Ascending aorta (tissue), 2 donors: Measurements from ENCODE around the gene LMNB1. TPM values are rescaled to one million over a fixed set of nuclear protein-coding genes. Genes with fewer than 3 reads are reported as not detected.
"Not testable (repeated sequence)": the region's sequence is repeated elsewhere in the genome, so short reads cannot be mapped to it uniquely, and the experiment has no call there.

Experiments
- DNase-seq, 2 donors: peaks; one replicate each; pipeline ENCODE4 v3.0.0-alpha.2; 2019; ENCODE audit warnings: low spot score in 2 of 2
- H3K27ac ChIP-seq, 2 donors: fragments of 200-600 bp; sonication (generic); one replicate each; pipeline ENCODE4 v1.5.1; 2016 to 2017; ENCODE audit warnings: mild to moderate bottlenecking in 1 of 2
- H3K27me3 ChIP-seq: fragments of 200-600 bp; sonication (generic); one replicate; pipeline ENCODE4 v1.5.1; 2017
- H3K36me3 ChIP-seq, 2 donors: fragments of 200-600 bp; sonication (generic); one replicate each; pipeline ENCODE4 v1.5.1; 2016
- H3K4me1 ChIP-seq, 2 donors: fragments of 200-600 bp; sonication (generic); one replicate each; pipeline ENCODE4 v1.5.1; 2016 to 2017; ENCODE audit warnings: mild to moderate bottlenecking in 1 of 2
- H3K4me3 ChIP-seq, 2 donors: fragments of 200-600 bp; sonication (generic); one replicate each; pipeline ENCODE4 v1.5.1; 2016 to 2017; ENCODE audit warnings: mild to moderate bottlenecking in 1 of 2
- H3K9me3 ChIP-seq, 2 donors: fragments of 200-600 bp; sonication (generic); one replicate each; pipeline ENCODE4 v1.5.1; 2016
- CTCF ChIP-seq, 3 experiments: fragments of 200-600 bp in 2 of 3; fragments of 450-650 bp in 1 of 3; sonication (generic) in 2 of 3; IDR thresholded peaks; one replicate each; pipeline ENCODE4 v1.5.1; 2016 to 2019; ENCODE audit warnings: antibody characterized with exemption in 3 of 3, mild to moderate bottlenecking in 1 of 3, moderate library complexity in 1 of 3
- intact Hi-C: fragments of 100-400 bp; cut with DNase I; formaldehyde crosslinking; loops from one replicate; pipeline ENCODE4 v1.15.1; 2023
- total RNA-seq: library from RNA; depleted of rRNA; stranded (reverse); fragments of >200 nt; gene quantifications from one replicate; pipeline ENCODE4 v1.1.0, GENCODE V29; 2016

Gene LMNB1
- total RNA-seq, 1 donor from 2014 or later, result 1.3 TPM

GRCh38 chr5:126753227-126753626 lies 23.7 kb upstream of the LMNB1 start:
- H3K27ac ChIP-seq, result no peak overlapping the region
- H3K9me3 ChIP-seq, result no peaks in the 10 kb centered on the region
- H3K27me3 ChIP-seq, result no peaks in the 10 kb centered on the region
- no peak for DNase-seq
- H3K4me3 ChIP-seq, result no peak overlapping the region
- no peaks in the 10 kb centered on the region for H3K4me1 ChIP-seq
- intact Hi-C loops, result no loop called here
- TF ChIP-seq CTCF (IDR thresholded peaks at IDR 0.05), result no peak
- H3K36me3 ChIP-seq, result no peaks in the 10 kb centered on the region

- intact Hi-C loops, result no loop called here
- Histone ChIP-seq H3K4me3 (no peak overlapping the region), H3K9me3 (no peaks in the 10 kb centered on the region), H3K27me3 (no peaks in the 10 kb centered on the region), H3K4me1 (no peaks in the 10 kb centered on the region), H3K27ac (no peak overlapping the region), H3K36me3 (no peaks in the 10 kb centered on the region)
- no peak for TF ChIP-seq CTCF (IDR thresholded peaks at IDR 0.05)
- DNase-seq, result no peak
These were observed 22.3 kb upstream of the LMNB1 start for GRCh38 chr5:126754609-126755008.

GRCh38 chr5:126755593-126755992 lies 21.3 kb upstream of the LMNB1 start:
- no peaks in the 10 kb centered on the region for H3K36me3 ChIP-seq
- no peaks in the 10 kb centered on the region for H3K9me3 ChIP-seq
- no peak overlapping the region for H3K4me3 ChIP-seq
- H3K27me3 ChIP-seq, result no peaks in the 10 kb centered on the region
- H3K27ac ChIP-seq, result no peak overlapping the region
- TF ChIP-seq CTCF (IDR thresholded peaks at IDR 0.05), result no peak
- intact Hi-C loops, result no loop called here
- DNase-seq, result no peak
- no peaks in the 10 kb centered on the region for H3K4me1 ChIP-seq

GRCh38 chr5:126757713-126758357 lies 19.1 kb upstream of the LMNB1 start:
- intact Hi-C loops, result no loop called here
- no peak overlapping the region for H3K27ac ChIP-seq
- H3K4me1 ChIP-seq, result no peaks in the 10 kb centered on the region
- H3K9me3 ChIP-seq, result no peaks in the 10 kb centered on the region
- TF ChIP-seq CTCF (IDR thresholded peaks at IDR 0.05), result no peak
- no peaks in the 10 kb centered on the region for H3K27me3 ChIP-seq
- no peaks in the 10 kb centered on the region for H3K36me3 ChIP-seq
- no peak overlapping the region for H3K4me3 ChIP-seq
- DNase-seq, result no peak

GRCh38 chr5:126763371-126763770 lies 13.6 kb upstream of the LMNB1 start:
- DNase-seq, result no peak
- intact Hi-C loops, result no loop called here
- Histone ChIP-seq H3K27me3 (no peaks in the 10 kb centered on the region), H3K4me3 (no peak overlapping the region), H3K4me1 (no peaks in the 10 kb centered on the region), H3K27ac (no peak overlapping the region), H3K9me3 (no peaks in the 10 kb centered on the region), H3K36me3 (no peaks in the 10 kb centered on the region)
- no peak for TF ChIP-seq CTCF (IDR thresholded peaks at IDR 0.05)

GRCh38 chr5:126769703-126770102 lies 7.2 kb upstream of the LMNB1 start:
- Histone ChIP-seq H3K36me3 (no peaks in the 10 kb centered on the region), H3K4me3 (no peak overlapping the region), H3K27me3 (no peaks in the 10 kb centered on the region), H3K9me3 (no peaks in the 10 kb centered on the region), H3K27ac (no peak overlapping the region), H3K4me1 (no peaks in the 10 kb centered on the region)
- no peak for TF ChIP-seq CTCF (IDR thresholded peaks at IDR 0.05)
- intact Hi-C loops, result no loop called here
- DNase-seq, result no peak

- intact Hi-C loops, H3K36me3 ChIP-seq, H3K4me3 ChIP-seq, H3K9me3 ChIP-seq, H3K27me3 ChIP-seq, H3K4me1 ChIP-seq, DNase-seq, H3K27ac ChIP-seq: not testable (repeated sequence)
These were observed 3.4 kb upstream of the LMNB1 start for GRCh38 chr5:126773536-126773935.

GRCh38 chr5:126774595-126774994 lies 2.3 kb upstream of the LMNB1 start:
- H3K9me3 ChIP-seq, H3K4me1 ChIP-seq, H3K27me3 ChIP-seq, DNase-seq, intact Hi-C loops, H3K36me3 ChIP-seq, H3K4me3 ChIP-seq, H3K27ac ChIP-seq: not testable (repeated sequence)
